ENCODE measurements around the gene NFYB.

DNA sequence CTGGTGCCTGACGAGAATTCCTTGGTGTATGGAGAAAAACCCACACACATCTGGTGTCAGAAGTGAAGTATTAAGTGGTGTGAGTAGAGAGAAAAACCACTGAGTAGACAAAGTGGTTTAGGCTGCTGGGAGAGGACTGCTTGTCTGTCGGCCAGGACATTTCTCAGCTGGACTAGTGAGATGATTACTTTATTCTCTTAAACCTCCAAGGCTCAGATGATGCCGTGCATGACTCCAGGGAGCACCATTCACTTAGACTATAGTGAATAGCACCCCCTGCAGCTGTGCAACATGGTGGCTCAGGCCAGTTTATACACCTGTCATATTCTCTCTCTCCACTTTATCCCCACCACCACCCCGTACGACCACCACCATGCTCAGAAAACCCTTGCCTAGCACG lies 28.5 kb upstream of the NFYB start:
- TF ChIP-seq, protein P1, sequence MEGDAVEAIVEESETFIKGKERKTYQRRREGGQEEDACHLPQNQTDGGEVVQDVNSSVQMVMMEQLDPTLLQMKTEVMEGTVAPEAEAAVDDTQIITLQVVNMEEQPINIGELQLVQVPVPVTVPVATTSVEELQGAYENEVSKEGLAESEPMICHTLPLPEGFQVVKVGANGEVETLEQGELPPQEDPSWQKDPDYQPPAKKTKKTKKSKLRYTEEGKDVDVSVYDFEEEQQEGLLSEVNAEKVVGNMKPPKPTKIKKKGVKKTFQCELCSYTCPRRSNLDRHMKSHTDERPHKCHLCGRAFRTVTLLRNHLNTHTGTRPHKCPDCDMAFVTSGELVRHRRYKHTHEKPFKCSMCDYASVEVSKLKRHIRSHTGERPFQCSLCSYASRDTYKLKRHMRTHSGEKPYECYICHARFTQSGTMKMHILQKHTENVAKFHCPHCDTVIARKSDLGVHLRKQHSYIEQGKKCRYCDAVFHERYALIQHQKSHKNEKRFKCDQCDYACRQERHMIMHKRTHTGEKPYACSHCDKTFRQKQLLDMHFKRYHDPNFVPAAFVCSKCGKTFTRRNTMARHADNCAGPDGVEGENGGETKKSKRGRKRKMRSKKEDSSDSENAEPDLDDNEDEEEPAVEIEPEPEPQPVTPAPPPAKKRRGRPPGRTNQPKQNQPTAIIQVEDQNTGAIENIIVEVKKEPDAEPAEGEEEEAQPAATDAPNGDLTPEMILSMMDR (IDR thresholded peaks at IDR 0.05; ENCODE audit: insufficient read depth, low read length, poor library complexity, severe bottlenecking), result no peak
- TF ChIP-seq EZH2phosphoT487 (conservative IDR thresholded peaks at IDR 0.05; ENCODE audit: low read length), result no peak
